HG03175 (cell line): ENCODE measurements around the gene FA2H.
"Not testable (repeated sequence)": the region's sequence is repeated elsewhere in the genome, so short reads cannot be mapped to it uniquely, and the experiment has no call there.

Source experiments
- ATAC-seq: cut with Tn5 transposase; IDR thresholded peaks from one replicate; pipeline ENCODE4 v1.9.1; 2021; ENCODE audit warnings: mild to moderate bottlenecking, moderate library complexity; ENCODE audit not compliant: unreplicated experiment

The FA2H gene

DNA sequence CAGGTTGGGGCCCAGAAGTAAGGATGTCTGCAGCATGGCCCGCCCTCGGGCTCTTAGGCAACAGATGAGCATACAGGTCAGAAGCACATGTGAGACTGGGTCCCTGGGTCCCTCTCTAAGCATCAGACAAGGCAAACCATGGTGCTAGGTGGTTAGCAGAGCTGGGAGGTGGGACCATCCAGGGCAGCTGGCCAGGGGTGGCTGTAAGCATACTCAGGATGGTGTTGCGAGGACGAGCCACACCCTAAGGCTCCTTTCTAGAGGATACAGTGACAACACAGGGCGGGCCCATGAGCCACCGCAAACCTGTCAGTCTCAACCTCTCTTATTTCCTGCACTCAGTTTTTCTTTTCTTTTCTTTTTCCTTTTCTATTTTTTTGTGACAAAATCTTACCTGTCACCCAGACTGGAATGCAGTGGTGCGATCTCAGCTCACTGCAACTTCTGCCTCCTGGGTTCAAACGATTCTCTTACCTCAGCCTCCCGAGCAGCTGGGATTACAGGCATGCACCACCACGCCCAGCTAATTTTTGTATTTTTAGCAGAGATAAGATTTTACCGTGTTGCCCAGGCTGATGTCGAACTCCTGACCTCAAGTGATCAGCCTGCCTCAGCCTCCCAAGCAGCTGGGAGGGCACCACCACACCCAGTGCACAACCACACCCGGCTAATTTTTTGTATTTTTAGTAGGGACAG lies 3.6 kb downstream of the FA2H start:
- ATAC-seq = no peak

DNA sequence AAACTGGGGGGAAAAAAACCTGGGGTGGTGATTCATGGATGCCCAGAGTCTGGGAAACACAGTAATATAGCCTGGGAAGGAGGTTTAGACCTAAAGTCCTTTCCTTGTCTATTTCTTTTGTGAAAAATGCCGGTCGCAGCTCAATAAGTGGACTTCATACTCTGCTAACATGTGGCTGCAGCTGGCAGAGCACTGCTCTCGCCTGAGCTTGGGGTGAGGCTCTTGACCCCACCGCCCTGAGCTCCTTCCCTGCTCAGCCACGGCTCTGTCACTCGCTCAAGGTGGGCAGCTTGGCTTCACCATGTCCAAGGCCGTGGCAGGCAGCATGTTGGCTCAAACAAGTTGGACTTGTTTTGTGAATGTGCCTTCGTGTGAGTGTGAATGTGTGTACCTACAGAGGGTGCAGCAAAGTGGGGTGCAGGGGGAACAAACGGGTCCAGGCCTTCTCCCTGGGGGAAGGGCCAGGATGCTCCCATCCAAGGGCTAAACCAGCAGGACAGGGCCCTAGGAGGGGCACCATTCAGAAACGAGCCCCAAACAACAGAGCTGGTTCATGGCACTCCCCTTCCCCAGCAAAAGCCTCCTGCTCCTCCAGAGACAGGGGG lies 4.9 kb downstream of the FA2H start:
- ATAC-seq = no peak

GRCh38 chr16:74768239-74768638 lies 6.4 kb downstream of the FA2H start:
- no peak for ATAC-seq

- no peak for ATAC-seq
Observed at GRCh38 chr16:74767749-74768148, 6.9 kb downstream of the FA2H start.

DNA sequence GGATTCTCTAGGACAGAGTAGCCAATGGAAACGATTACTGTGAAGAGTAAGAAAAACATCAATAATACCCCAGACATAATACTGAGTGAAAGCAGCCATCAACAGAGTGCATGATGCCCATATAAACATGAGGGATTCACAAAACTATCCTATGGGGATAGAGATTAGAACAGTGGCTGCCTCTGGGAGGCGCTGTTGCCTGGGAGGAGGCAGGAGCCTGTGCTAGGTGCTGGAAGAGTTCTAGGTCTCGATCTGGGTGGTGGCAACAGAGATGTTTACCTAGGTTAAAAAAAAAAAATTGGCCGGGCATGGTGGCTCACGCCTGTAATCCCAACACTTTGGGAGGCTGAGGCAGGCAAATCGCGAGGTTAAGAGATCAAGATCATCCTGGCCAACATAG lies 7.9 kb downstream of the FA2H start:
- no peak for ATAC-seq

DNA sequence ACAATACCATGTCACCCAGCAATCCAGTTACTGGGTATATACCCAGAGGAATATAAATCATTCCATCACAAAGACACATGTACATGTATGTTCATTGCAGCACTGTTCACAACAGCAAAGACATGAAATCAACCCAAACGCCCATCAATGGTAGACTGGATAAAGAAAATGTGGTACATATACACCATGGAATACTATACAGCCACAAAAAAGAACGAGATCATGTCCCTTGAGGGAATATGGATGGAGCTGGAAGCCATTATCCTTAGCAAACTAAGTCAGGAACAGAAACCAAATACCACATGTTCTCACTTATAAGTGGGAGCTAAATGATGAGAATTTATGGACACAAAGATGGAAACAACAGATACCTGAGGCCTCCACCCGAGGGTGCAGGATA lies 10.4 kb downstream of the FA2H start:
- ATAC-seq = not testable (repeated sequence)

GRCh38 chr16:74761665-74762064 lies 13.0 kb downstream of the FA2H start:
- ATAC-seq = no peak

DNA sequence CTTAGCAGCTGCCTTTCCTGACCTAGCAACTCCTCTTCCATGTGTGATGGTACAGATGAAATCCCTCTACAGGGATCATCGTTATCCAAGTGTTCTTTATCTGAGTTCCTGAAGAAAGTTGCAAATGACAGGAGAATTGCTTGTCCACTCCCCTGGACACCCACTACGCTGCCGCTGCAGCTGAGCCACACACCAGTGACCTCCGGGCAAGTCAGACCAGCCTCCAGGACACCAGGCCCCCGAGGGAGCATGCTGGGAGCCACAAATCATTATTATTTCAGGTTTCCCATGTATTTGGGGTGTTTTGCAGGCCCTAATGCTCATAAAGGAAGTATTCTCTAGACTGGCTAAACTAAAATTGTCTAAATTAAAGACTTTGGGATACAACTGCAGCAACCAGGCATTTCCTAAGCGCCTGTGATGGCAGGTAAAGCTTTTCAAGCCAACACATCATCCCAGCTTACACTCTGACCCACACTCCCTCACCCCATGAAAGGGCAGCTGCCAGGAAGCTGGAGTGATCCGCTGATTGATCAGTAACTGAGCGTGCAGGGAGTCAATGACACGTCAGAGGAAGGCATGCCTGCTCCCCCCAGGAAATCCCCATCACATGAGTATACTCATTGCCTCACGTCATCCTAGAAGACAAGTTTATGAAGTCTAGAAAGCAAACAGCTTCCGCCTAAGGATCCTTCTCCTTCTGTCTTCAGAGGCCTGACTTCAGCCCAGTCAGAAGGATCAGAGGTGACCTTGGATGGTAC lies 14.4 kb downstream of the FA2H start:
- ATAC-seq = no peak

DNA sequence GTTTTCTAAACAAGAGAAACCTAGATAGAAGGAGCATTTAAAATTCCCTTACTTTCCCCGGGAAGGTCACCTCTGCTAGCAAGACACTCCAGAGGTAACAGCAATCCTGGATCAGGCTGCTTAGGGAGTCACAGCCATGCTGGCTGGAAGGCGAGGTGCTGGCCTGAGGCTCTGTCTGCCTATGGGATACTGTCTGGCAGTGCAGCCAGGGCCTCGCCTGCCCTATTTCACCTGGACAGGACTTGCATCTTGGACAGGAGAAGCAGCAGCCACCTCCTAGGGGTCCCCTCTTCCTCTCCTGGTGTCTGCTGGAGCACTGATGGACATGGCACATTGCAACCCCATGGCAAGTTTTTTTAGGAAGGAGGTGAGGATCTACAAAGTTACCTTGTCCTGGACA lies 15.1 kb downstream of the FA2H start:
- no peak for ATAC-seq

GRCh38 chr16:74758801-74759200 lies 15.8 kb downstream of the FA2H start:
- no peak for ATAC-seq

GRCh38 chr16:74757349-74757748 lies 17.3 kb downstream of the FA2H start:
- no peak for ATAC-seq

DNA sequence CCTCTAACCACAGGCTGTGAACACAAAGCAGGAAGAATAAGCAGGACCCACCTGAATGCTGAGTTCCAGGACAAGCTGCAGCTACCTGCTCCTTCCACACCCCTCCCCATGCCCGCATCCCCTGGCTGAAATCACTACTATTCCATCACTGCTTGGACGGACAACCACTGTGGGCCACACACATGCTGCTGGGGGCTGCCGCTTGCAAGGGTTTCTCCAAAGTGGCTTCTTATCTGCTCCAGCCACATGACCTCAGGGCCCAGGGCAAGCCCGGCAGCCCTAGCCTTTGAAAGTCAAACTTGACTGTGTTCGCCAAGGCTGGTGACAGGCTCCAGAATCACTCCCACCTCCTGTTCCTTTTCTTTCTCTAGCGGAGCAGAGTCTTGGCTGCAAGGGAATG lies 18.4 kb downstream of the FA2H start:
- no peak for ATAC-seq

DNA sequence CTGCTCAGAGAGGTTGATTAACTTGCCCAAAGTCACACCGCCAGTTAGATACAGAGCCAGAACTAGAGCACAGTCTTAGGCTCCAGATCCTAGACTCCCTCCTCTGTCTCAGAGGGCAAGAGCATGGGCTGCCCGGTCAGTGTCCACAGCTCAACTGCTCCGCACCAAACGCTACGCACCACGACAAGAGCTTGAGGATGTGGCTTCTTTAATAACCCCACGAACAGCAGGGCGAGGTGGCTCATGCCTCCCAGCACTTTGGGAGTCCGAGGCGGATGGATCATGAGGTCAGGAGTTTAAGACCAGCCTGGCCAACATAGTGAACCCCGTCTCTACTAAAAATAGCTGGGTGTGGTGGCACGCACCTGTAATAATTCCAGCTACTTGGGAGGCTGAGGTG lies 21.4 kb downstream of the FA2H start:
- ATAC-seq = no peak

- ATAC-seq = no peak
Observed at GRCh38 chr16:74752756-74753155, 21.9 kb downstream of the FA2H start.

DNA sequence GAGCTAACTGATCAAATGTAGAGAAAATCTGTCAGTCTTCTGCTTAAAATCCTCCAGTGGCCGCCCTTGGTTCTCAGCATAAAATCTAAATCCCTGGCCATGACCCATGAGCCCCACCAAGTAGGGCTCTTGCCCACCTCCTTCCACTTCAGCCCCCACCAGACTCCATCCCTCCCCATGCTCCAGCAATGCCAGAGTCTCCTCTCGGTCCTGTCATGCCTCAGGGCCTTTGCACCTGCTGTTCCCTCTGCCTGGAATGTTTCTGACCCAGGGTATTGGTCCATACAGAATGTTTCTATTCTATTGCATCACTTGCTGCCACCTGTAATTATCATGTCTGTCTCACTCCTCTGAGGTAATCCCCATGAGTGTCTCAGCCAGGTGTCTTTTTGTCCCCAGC lies 22.4 kb downstream of the FA2H start:
- ATAC-seq = no peak

GRCh38 chr16:74751658-74752057 lies 23.0 kb downstream of the FA2H start:
- no peak for ATAC-seq

GRCh38 chr16:74749291-74750055 lies 25.1 kb downstream of the FA2H start:
- ATAC-seq = no peak

- ATAC-seq = no peak
Observed at GRCh38 chr16:74748616-74749026, 26.0 kb downstream of the FA2H start.

DNA sequence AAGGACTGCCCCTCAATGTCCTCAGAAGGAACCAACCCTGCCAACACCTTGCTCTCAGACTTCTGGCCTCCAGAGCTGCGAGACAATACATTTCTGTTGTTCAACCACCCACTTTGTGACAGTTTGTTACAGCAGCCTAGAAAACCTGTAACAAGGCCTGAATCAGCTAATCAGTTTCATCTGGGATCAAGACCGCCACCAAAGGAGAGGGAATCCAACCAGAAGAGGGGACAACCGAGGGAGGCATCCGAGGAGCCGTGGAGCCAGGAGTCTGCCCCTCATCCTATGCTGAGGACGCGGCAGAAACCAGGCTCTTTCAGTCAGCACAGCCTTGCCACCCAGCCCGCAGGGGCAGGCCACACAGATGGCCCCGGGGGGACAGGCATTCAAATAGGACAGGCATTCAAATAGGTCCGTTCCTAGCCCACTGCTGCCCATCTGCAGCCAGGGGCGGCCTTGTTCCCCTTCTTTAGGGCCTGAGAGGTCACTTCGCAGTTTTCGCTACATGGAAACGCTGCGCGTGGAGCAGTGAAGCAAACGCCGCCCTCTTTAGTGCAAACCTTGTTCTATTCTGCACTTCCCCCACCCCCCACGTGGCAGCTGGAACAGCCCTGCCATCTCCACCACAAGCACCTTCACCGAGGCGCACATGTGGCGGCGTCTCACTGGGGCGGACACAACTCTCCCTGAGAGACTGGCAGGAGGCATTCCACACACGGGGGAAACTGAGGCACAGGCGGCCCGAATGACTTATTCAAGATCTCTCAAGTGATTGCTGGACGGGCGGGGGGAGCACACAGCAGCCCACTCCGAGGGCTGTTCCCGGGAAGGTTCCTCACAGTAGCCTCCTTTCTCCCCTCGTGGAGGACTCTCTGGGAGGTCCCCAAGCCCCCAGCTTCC lies 26.7 kb downstream of the FA2H start:
- no peak for ATAC-seq

GRCh38 chr16:74745926-74746325 lies 28.7 kb downstream of the FA2H start:
- no peak for ATAC-seq
